NCI-H2227 treated with DMSO at 0.1 percent for 48 hours (cell line): Measurements from ENCODE around the gene CCDC12.

Source experiments
- DNase-seq: peaks from one replicate; lab custom pipeline; 2025; lab: John Stamatoyannopoulos, UW

CCDC12 gene

DNA sequence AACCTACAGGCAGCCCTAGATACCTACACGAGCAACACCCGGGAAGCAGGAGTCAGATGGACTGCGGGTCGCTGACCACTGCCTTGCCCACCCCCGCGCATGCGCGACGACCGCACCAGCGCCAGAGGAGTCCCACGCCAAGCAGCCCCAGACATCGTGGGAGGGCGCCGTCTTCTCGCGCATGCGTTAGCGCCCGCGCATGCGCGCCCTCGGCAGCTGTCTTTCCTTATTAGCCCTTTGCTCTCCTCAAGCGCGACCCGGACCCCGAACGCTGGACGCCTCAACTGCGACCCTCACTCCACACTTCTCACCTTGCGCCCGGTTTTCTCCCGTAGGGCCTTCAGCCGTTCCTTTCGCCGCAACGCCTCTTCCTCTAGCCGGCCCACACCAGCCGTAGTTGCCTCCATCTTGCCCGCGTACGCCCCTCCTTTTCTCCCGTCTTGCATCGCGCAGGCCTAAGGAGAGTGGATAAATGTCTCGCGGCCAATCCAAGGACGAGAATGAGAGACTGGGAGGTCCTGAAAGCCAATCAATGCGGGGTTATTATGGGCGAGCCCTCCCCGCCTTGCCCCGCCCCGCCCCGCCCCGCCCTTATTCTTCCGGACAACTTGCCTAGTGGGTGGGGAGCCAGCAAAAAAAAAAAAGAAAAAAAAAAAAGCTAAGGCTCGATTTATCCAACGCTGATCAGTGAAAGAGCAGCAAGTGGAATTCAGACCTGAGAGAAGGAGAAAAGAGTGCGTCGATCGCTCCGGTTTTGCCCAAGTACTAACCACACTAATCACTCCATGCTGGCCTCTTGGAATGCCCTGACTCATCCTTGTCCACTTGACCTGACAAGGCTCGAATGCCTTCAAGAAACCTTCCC lies at the start of gene CCDC12:
Gene CCDC12, minus strand, starts transcription at position 420 of the 865 bp plus-strand sequence. Its CDS starts 13 bp downstream, at position 407.
- DNase-seq: peak; percentile 93

DNA sequence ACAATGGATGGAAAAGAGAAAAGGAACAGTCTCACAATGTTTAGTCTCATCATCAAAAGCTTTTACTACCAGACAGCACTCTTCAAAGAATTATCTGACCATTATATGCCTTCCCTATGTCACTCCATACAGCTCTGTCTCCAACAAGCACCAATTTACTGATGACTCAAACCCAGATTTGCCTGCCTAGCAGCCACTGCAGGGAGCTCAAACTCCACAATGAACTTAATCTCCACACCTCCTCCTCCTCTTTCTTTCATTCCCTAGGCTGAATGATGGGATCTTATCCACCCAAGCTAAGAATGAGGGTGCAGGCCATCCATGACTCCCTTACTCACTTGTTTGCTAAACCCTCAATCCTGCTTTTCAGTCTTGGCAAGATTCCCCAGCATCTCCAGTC lies 48.4 kb upstream of the CCDC12 start:
- peak; percentile 69 for DNase-seq

DNA sequence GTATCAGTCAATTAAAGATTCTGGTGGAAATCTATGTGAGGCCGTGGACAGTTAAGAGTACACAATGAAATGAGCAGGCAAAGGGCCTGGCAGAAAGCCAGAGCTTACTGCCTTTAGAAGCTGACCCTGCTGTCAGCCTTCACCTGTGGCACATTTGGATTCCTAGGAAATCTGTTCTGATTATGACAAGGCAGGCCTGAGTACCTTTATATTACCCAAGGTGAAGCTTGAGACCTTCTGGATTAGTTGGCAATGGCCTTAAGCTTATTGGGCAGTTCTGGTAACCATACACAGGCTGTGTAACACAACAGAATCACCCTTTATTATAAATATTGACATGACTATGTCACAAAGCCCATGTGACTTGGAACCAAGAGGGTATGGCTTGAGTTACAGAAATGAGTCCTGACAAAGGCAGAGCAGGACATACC lies 46.1 kb upstream of the CCDC12 start:
- DNase-seq: peak; percentile 4

DNA sequence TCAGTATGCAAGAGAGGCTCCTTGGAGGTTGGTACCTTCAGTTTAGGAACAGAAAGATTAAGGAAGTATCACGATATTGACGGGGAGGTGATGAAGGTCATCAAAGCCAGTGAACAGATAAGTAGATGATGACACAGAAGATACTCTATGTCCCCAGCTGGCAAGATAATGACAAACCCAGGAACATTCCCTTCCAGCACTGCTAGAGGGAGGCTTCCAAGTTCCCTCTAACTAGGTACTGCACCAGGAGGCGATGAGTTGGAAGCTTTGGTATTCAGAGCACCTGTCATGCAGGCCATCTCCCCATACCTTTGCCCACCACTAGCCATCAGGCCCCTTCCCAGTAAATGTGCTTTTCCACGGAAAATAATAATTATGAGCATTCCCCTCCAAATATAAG lies 43.8 kb upstream of the CCDC12 start:
- no peak for DNase-seq

DNA sequence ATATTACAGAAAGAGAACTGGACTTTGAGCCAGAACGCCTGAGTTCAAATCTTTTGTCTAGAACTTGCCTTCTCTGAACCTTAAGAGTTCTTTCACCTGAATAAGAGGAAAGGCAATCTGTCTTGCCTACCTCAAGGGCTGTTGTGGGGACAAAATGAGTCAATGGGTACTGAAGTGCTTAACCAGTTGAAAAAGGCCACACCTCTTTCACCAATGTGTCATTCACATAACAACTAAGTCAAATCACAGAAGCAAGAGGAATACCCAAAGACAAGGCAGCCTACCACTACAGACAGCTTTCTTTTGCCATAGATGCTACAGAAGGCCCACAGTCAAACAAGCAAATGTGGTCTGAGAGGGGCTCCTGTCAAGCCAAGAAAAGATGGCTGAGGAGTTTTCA lies 42.7 kb upstream of the CCDC12 start:
- no peak for DNase-seq

DNA sequence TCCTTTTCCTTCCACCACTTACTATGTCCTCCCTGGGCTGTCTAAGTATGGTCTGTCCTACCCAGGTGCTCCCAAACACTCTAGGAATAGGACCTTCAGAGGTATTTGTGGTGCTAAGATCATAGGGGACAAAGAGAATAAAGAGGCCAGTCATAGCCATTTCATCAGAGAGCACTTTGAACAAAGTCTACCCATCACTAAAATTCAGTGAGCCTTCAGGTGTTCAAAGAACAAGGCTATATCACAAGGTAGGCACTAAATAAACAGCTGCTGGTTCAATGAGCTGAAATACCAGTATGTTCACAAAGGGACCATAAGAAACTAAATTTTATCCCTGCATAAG lies 41.7 kb upstream of the CCDC12 start:
- DNase-seq: no peak

DNA sequence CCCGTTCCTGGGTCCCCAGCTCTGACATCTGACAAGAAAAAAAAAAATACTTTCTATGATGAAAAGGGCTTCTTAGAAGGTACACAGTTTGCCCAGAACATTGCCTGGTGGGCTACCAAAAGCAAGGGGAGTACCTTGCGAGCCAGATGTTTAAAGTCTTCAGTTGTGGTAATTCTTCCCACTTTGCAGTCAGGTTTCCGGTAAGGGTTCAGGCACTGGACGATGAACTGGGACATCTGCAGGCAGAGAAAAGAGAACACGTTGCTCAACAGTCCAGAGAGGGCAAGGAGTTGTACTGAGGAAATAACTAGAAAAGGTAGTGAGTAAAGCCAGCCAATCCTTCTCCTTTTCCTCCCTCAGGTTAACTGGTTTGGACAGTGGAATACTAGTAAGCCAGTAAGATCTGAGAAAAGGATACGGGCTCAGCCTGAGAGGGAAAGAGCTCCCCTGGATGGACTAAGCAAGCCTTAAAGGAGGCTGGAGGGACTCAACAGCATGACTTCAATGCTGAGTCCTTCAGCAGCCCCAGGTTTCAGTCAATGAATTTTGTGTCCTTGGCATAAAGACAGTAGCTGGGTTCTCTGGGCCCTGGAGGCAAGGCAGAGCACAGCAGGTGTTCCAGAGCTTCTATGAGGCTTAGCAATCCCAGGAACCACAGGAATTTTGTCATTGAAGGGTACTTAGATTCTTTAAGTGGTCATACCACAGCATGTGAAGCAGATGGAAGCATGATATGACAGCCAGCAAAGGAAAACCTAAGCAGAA lies 41.1 kb upstream of the CCDC12 start:
- DNase-seq: no peak

DNA sequence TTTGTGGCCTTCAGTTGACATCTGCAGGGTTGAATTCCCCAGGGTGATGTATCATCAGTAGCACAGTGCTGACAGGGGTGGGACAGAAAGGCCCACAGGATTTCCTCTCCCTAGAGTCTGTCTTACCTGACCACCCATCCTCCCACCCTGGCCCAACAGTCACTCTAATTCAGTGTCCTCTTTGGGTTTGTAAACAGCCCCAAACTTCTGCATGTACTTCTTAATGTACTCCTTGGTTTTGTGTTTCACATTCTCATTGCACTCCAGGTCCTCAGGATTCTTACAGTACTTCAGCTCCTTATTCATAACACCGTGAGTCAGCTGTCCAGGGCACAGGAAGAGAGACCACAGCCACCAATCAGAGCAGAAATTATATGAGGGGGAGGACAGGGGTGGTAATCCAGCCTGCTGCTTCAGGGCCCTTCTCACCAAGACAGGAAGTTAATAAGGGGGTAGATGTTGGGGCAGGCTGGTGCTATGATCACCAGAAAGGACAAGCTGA lies 40.4 kb upstream of the CCDC12 start:
- no peak for DNase-seq

DNA sequence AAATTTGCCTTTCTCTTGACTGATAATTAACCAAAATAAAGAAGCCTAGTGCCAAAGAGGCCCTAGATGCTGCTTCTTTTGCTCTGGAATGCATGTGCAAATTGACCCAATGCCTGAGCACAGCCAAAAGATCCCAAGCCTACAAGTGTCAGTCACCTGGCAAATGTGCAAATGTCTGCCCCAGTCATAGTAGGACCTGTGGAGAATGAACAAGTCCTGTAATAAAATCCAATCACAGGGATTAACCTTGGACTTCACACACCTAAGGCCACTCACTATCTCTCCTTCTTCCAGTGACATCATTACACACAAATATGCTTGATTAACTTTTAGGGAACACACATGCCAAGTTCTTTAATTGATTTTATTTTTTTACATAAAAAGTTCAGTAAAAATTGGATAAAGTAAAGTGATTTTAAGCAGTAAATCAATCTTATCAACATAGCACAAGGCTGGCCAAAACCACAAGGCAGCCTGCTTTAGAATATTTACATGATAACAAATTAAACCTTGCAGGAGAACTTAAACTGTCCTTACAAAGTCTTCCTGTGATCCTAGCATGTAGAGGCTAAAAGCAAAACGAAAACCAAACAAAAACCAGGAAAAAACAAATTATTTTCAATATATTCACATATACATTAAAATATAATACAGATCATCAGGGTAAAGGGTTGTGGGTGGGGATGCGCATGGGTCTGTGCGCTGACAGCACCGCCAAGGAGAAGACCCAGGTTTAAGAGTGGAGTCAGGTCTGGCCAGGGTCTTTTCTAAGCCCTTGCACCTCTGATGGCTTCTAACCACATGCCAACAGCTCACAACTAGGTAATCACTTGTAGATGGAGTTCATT lies 39.8 kb upstream of the CCDC12 start:
- DNase-seq: no peak

DNA sequence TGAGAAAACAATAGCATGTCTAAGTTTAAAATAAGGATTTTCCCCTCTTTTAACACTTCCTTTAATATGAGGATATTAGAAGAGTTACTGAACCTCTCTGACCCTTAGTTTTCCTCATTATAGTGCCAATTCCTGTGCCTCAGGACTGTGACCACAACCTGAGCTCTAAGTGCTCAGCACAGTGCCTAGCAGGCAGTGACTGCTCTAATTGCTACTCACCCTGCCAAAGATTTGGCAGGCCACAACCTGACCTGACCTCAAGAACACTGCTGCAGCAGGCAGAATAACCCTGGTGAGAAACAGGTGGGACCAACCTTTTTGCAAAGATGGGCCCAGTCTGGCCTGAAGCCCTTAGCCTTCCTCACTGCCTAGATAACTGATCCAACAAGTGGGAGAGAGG lies 38.6 kb upstream of the CCDC12 start:
- no peak for DNase-seq

DNA sequence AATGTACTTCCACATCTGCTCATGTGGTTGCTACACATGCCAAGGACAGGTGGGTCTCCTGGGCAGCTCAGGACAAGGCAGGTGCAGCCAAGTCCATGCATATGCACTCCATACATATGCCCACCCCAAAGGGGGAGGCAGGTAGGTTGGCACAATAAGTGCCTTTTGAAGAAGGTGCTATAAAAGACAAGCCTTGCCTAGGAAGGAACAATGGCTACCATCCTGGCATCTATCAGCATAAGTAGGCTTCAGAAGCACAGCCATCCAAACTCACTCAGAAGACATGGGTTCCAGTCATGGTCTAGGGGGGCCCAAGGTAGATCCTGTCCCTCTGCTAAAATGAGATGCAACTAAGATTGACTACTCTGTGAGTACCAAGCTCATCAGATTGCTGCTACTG lies 37.5 kb upstream of the CCDC12 start:
- no peak for DNase-seq

DNA sequence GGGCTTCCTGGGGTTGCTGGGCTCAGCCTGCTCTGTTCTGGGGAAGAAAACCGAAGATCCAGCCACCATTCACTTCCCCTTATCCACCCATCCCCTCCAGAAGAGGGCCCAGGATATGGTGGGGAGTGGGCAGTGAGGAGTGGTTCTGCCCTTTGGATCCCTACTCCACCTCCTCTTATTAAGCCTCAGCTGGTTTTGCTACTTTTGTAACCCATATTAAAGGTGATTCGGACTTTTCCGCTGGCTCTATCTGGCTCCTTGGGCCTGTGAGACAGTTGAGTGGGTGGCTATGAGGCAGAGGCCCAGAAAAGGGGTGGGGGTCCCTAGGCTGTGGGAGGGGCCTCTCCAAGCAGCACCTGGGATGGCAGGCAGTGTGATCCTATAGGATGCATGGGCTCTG lies 36.7 kb upstream of the CCDC12 start:
- DNase-seq: no peak

DNA sequence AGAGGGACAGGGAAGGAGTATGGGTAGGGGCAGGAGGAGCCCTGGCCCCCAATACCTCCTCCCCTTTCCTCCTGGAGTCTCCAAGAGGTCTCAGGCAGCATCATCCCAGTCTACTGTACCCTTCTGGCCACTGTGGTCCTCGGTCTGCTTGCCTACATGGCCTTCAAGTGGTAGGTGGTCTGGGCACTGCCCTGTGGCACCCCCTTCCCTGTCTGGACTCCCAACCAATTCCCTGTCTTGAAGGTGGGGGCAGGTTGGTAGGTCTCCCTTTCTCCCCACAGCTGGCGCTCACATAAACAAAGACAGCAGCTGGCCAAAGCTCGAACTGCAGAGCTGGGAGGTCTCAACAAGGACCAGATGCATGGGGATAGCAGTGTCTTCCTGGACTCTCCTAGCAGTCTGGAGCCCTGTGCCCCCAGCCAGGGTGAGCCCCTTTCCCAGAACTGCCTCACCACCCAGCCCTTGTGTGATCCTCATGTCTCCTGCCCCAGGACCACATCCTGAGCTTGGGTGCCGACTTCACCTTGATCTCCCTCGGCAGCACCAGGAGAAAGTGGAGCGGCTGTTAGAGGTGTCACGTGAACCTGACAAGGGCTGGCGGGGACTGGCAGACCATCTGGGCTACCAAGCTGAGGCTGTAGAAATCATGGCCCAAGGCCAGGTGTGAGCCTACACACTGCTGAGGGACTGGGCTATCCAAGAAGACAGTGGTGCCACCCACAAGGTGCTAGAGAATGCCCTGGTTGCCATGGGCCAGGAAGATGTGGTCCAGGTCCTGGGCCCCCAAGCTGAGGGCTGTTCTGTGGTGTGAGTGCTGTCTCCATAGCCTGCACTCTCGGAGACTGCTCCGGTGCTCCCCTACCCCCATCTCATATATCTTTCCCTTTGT lies 36.0 kb upstream of the CCDC12 start:
- no peak for DNase-seq

DNA sequence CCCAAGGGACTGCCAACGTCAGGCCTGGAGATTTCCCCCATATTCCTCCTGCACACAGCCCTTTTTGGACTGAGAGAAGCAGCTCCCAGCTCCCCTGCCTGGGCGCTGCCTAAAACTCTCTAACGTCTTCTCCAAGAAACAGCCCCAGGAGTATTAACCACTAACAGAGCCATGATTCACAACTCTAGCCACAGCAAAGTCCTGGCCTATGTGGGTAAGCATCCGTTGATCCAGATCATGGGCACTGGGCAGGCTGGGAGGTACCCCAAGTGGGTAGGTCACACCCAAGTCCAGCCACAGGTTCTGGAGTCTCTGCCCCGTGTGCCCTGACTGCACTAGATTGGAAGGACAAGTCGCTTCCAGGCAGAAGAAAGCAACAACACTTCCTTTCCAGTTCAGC lies 34.8 kb upstream of the CCDC12 start:
- no peak for DNase-seq

DNA sequence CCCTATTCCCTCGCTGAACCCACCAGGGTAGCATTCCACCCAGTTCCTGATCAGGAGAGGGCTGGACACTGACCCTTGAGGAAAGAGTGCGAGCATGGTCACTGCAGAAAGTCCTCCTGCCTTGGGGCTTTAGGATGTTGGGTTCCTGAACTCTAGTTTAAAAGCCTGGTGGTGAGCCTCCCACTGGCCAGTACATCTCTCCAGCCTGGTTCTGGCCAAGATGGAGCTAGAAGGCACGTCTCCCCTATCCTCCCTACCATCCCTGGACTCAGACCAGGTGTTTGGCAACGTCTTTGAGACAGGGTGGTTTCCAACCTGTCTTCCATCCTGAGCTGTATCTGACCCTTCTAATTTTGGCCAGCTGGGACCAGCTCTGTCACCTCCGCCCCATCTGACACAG lies 34.4 kb upstream of the CCDC12 start:
- DNase-seq: no peak

DNA sequence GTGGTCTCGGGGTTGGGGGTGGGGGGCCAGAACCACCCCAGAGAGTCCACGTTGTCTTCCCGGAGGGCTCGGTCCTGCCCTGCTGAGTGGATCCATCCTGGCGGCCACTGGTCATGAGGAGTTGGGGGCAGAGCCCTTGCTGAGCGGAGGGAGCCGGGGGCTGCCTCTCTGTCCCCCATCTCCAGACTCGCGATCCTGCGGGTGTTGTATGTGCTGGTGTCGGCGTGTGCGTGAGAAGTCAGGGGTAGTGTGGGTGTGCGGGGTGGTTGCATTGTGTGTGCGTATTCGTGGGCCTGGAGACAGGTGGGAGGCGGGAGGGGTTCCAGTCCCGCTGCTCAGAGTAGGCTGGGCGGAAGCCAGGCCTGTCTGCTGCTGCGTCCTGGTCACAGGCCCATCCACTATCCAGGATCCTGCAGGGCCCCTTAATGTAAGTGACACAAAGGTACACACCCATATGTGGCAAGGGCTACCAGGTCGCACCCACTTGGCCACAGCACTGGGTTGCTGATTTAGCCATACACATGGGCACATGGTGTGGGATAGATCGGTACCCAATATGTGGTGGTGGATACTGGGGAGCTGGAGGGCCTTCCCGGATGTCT lies 33.7 kb upstream of the CCDC12 start:
- no peak for DNase-seq

DNA sequence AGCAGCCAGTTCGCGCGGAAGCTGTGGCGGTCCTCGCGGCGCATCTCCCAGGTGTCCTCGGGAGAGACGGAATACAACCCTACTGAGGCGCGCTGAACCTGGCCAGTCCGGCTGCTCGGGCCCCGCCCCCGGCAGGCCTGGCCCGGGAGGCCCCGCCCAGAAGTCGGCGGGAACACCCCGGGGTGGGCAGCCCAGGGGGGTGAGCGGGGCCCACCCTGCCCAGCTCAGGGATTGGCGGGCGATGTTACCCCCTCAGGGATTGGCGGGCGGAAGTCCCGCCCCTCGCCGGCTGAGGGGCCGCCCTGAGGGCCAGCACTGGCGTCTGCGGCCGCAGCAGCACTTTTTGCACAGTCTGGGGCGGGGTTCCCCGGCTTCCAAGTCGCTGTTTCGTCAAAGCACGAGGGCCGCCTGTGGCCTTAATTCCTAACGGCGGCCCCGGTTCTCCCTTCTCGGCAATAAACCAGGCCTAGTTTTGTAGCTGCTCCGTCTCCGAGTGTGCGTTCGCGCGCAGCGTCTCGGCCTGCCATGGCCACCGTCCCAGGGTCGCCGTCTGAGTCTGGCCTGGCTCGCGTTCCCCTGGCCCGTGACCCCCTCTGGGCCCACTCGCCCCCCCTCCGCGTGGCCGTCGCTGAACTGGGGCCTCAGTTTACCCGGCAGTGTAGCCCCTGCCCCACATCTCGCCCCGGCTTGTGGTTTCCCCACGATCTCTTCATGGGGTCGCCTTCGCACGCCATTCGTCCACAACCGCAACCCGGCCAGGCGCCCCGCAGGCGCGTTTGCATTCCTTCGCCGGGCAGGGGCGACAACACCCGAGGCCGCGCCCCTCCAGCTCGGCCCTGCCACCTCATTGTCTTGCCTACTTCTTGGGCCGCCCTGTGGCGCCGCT lies 32.9 kb upstream of the CCDC12 start:
- no peak for DNase-seq

DNA sequence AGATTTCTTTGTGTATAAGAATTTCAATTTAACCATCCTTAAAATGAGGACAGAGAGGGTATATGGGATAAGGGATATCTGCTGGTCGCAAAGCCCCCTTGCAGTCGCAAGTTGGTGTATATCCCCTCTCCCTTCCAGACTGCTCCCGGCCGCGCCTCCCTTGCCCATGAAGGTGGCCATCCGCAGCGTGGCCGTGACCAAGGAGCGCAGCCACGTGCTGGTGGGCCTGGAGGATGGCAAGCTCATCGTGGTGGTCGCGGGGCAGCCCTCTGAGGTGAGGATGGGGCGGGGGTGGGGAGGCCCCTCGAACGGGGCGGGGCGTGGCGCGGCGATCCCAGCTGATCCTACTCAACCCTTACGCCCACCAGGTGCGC lies 32.3 kb upstream of the CCDC12 start:
- no peak for DNase-seq

DNA sequence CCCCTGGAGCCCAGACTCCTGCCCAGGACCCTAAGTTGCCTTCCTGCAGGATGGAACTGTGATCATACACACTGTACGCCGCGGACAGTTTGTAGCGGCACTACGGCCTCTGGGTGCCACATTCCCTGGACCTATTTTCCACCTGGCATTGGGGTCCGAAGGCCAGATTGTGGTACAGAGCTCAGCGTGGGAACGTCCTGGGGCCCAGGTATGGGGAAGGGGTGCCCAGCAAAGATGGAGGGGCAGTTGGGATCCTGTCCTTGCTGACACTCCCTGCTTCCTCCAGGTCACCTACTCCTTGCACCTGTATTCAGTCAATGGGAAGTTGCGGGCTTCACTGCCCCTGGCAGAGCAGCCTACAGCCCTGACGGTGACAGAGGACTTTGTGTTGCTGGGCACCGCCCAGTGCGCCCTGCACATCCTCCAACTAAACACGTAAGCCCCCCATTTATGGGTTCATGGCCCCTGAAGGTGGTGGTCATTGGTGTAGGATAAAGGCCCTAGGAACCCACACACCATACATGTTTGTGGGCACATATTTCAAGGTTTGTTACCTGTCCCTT lies 31.8 kb upstream of the CCDC12 start:
- DNase-seq: no peak
